ENCODE data around the gene RALGAPA1. TPM values are rescaled to one million over a fixed set of nuclear protein-coding genes. Genes with fewer than 3 reads are reported as not detected.

The RALGAPA1 gene
- total and polyA plus RNA-seq, 4 donors = 4.6 to 38.7 (median 13.4) TPM

DNA sequence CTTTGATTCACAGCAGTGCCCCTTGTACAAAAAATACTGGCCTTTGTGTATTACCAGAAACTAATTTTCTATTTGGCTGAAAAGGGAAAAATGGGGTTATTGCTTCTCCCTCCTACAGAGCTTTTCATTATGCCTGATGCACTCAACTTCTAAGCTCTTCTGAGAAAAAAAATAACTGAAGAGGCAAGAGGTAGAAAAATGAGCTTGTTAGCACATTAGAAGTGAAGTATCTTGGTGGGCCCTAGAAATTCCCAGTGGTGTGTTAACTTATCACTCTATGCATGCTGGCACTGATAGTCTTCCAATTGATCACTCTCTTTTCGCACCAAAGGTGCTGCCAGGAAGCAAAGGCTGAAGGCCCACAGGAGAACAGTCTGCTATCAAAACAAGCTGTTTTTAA is 258.0 kb downstream of the RALGAPA1 start:
- TF ChIP-seq REST (IDR thresholded peaks at IDR 0.05) (no peak), JUND (IDR thresholded peaks at IDR 0.05) (no peak), SP1 (IDR thresholded peaks at IDR 0.05) (no peak), RAD21 (IDR thresholded peaks at IDR 0.05) (no peak), YY1 (IDR thresholded peaks at IDR 0.05) (no peak), HNF4A (conservative IDR thresholded peaks at IDR 0.05) (no peak), TAF1 (conservative IDR thresholded peaks at IDR 0.05) (no peak)
- TF ChIP-seq, protein P1, sequence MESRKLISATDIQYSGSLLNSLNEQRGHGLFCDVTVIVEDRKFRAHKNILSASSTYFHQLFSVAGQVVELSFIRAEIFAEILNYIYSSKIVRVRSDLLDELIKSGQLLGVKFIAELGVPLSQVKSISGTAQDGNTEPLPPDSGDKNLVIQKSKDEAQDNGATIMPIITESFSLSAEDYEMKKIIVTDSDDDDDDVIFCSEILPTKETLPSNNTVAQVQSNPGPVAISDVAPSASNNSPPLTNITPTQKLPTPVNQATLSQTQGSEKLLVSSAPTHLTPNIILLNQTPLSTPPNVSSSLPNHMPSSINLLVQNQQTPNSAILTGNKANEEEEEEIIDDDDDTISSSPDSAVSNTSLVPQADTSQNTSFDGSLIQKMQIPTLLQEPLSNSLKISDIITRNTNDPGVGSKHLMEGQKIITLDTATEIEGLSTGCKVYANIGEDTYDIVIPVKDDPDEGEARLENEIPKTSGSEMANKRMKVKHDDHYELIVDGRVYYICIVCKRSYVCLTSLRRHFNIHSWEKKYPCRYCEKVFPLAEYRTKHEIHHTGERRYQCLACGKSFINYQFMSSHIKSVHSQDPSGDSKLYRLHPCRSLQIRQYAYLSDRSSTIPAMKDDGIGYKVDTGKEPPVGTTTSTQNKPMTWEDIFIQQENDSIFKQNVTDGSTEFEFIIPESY (IDR thresholded peaks at IDR 0.05) = no peak
- TF ChIP-seq, protein P2, sequence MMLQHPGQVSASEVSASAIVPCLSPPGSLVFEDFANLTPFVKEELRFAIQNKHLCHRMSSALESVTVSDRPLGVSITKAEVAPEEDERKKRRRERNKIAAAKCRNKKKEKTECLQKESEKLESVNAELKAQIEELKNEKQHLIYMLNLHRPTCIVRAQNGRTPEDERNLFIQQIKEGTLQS (IDR thresholded peaks at IDR 0.05) = no peak
- Histone ChIP-seq H3K27ac (ENCODE audit: low read depth in 1 of 2, low read length in 2 of 2) (no peak overlapping the region), H3K4me1 (ENCODE audit: control insufficient read depth in 4 of 4, insufficient read depth in 4 of 4, low read length in 3 of 4) (no peaks in the 10 kb centered on the region), H3K4me3 (ENCODE audit: low read depth in 1 of 3, low read length in 3 of 3) (no peak overlapping the region), H3K27me3 (ENCODE audit: control insufficient read depth in 4 of 4, insufficient read depth in 4 of 4, low read length in 3 of 4) (no peaks in the 10 kb centered on the region), H3K9ac (ENCODE audit: low read depth in 1 of 2, low read length in 2 of 2) (no peak overlapping the region), H3K9me3 (ENCODE audit: control insufficient read depth in 4 of 4, low read length in 3 of 4) (no peaks in the 10 kb centered on the region), H3K36me3 (ENCODE audit: control insufficient read depth in 4 of 4, insufficient read depth in 3 of 4, low read depth in 1 of 4, low read length in 3 of 4) (no peaks in the 10 kb centered on the region)
- 98% methylated on average over 1 of the region's 1 CpG for WGBS
- DNase-seq (ENCODE audit: low spot score) = no peak

- H3K9me3 ChIP-seq (ENCODE audit: control insufficient read depth in 4 of 4, low read length in 3 of 4) = no peaks in the 10 kb centered on the region
- no peak for DNase-seq (ENCODE audit: low spot score)
- TF ChIP-seq FOXA2 (IDR thresholded peaks at IDR 0.05) (no peak), FOXA1 (IDR thresholded peaks at IDR 0.05) (no peak), RXRA (IDR thresholded peaks at IDR 0.05) (no peak), SP1 (IDR thresholded peaks at IDR 0.05) (no peak), GABPA (IDR thresholded peaks at IDR 0.05 in 1 of 2, conservative IDR thresholded peaks at IDR 0.05 in 1 of 2) (no peak), TAF1 (conservative IDR thresholded peaks at IDR 0.05) (no peak), HNF4A (conservative IDR thresholded peaks at IDR 0.05) (no peak), RAD21 (IDR thresholded peaks at IDR 0.05) (no peak), HNF4G (IDR thresholded peaks at IDR 0.05) (no peak), CTCF (IDR thresholded peaks at IDR 0.05; ENCODE audit: low read depth, low read length, missing input control) (no peak)
- TF ChIP-seq, protein P1 (IDR thresholded peaks at IDR 0.05) = no peak
- TF ChIP-seq, protein P3, sequence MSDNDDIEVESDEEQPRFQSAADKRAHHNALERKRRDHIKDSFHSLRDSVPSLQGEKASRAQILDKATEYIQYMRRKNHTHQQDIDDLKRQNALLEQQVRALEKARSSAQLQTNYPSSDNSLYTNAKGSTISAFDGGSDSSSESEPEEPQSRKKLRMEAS (IDR thresholded peaks at IDR 0.05) = no peak
- H3K9ac ChIP-seq (ENCODE audit: low read depth in 1 of 2, low read length in 2 of 2) = no peak overlapping the region
- H3K27me3 ChIP-seq (ENCODE audit: control insufficient read depth in 4 of 4, insufficient read depth in 4 of 4, low read length in 3 of 4) = no peaks in the 10 kb centered on the region
- H3K4me3 ChIP-seq (ENCODE audit: low read depth in 1 of 3, low read length in 3 of 3) = no peak overlapping the region
- H3K27ac ChIP-seq (ENCODE audit: low read depth in 1 of 2, low read length in 2 of 2) = no peak overlapping the region
- WGBS = 95% methylated on average over 4 of the region's 4 CpGs
- no peaks in the 10 kb centered on the region for H3K4me1 ChIP-seq (ENCODE audit: control insufficient read depth in 4 of 4, insufficient read depth in 4 of 4, low read length in 3 of 4)
- no peaks in the 10 kb centered on the region for H3K36me3 ChIP-seq (ENCODE audit: control insufficient read depth in 4 of 4, insufficient read depth in 3 of 4, low read depth in 1 of 4, low read length in 3 of 4)
Observed at GRCh38 chr14:35549551-35549950, 259.5 kb downstream of the RALGAPA1 start.
